ENCODE measurements around the gene DBNL. TPM values are rescaled to one million over a fixed set of nuclear protein-coding genes. Genes with fewer than 3 reads are reported as not detected.

Gene DBNL
- total RNA-seq, 2 experiments from 2014 or later, result 88.5 to 90.6 TPM

DNA sequence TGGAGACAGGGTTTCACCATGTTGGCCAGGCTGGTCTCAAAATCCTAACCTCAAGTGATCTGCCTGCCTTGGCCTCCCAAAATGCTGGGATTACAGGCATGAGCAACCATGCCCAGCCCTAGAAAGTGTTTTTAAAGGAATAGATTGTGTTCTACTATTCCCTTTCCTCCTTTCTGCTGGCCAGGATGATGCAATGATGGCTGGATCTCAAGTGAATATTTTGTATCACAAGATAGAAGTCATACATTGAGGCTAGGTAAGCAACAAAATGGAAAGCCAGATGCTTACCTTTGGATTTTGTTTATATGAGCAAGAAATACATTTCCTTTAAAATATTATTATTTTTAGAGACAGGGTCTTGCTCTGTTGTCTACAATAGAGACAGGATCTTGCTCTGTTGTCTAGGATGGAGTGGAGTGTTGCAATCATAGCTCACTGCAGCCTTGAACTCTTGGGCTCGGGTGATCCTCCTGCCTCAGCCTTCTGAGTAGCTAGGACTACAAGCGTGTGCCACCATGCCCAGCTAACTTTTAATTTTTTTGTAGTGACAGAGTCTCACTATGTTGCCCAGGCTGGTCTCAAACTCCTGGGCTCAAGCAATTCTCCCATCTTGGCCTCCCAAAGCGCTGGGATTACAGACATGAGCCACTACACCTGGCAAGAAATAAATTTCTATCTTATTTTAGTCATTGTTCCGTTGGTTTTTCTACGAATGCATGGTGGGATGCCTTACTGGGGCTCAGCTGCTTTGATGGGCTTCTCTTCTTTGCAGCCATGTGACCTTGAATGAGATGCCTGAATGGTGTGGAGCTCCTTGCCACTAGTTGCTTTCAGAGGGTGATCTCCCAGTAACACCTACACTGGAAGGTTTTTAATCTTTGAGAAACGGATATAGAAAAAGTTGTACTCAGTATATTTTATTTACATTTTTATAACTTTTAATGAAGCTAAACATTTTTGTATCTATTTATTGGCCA is 53.9 kb downstream of the DBNL start:
- DNase-seq (no peak), ATAC-seq (ENCODE audit: poor library complexity) (no peak)
- H3K27ac ChIP-seq (ENCODE audit: low read depth in 1 of 2, low read length in 2 of 2), result no peak overlapping the region
- TF ChIP-seq CTCF (IDR thresholded peaks at IDR 0.05), result no peak
- no peaks in the 10 kb centered on the region for H3K4me1 Mint-ChIP-seq (ENCODE audit: low read depth)
- no peaks in the 10 kb centered on the region for H3K27me3 Mint-ChIP-seq
- no peaks in the 10 kb centered on the region for H3K9me3 ChIP-seq (ENCODE audit: control insufficient read depth in 1 of 2, insufficient read depth in 1 of 2, low read length in 2 of 2)
- intact Hi-C loops (cut with DNase I, micrococcal nuclease), result no loop called here
- no peak overlapping the region for H3K4me3 Mint-ChIP-seq
- no peak overlapping the region for H3K4me3 ChIP-seq (ENCODE audit: low read length)
- H3K36me3 Mint-ChIP-seq (ENCODE audit: low read depth), result no peaks in the 10 kb centered on the region
- H3K9me3 Mint-ChIP-seq, result no peaks in the 10 kb centered on the region
- H3K36me3 ChIP-seq (ENCODE audit: insufficient read depth, low read length), result no peaks in the 10 kb centered on the region
- peaks cover 0 to 1% of the 10 kb centered on the region in 2 experiments for H3K27me3 ChIP-seq (ENCODE audit: control insufficient read depth in 1 of 2, insufficient read depth in 2 of 2, low read length in 2 of 2)
- ChIA-PET CTCF (no interaction called here), POLR2A (no interaction called here)
- H3K4me1 ChIP-seq (ENCODE audit: insufficient read depth, low read length), result peaks cover under 1% of the 10 kb centered on the region
- H3K27ac Mint-ChIP-seq, result no peak overlapping the region

GRCh38 chr7:44099669-44100068 is 55.2 kb downstream of the DBNL start:
- ChIA-PET POLR2A (no interaction called here), CTCF (no interaction called here)
- Histone ChIP-seq H3K4me3 (ENCODE audit: low read length) (no peak overlapping the region), H3K27me3 (ENCODE audit: control insufficient read depth in 1 of 2, insufficient read depth in 2 of 2, low read length in 2 of 2) (peaks cover 0 to 4% of the 10 kb centered on the region in 2 experiments), H3K9me3 (ENCODE audit: control insufficient read depth in 1 of 2, insufficient read depth in 1 of 2, low read length in 2 of 2) (no peaks in the 10 kb centered on the region), H3K4me1 (ENCODE audit: insufficient read depth, low read length) (peaks cover 7% of the 10 kb centered on the region), H3K27ac (ENCODE audit: low read depth in 1 of 2, low read length in 2 of 2) (no peak overlapping the region), H3K36me3 (ENCODE audit: insufficient read depth, low read length) (no peaks in the 10 kb centered on the region)
- Mint-ChIP-seq H3K4me1 (ENCODE audit: low read depth) (no peaks in the 10 kb centered on the region), H3K9me3 (no peaks in the 10 kb centered on the region), H3K27ac (no peak overlapping the region), H3K27me3 (no peaks in the 10 kb centered on the region), H3K4me3 (no peak overlapping the region), H3K36me3 (ENCODE audit: low read depth) (no peaks in the 10 kb centered on the region)
- ATAC-seq (ENCODE audit: poor library complexity) (no peak), DNase-seq (no peak)
- no peak for TF ChIP-seq CTCF (IDR thresholded peaks at IDR 0.05)
- intact Hi-C loops (cut with DNase I, micrococcal nuclease), result no loop called here

DNA sequence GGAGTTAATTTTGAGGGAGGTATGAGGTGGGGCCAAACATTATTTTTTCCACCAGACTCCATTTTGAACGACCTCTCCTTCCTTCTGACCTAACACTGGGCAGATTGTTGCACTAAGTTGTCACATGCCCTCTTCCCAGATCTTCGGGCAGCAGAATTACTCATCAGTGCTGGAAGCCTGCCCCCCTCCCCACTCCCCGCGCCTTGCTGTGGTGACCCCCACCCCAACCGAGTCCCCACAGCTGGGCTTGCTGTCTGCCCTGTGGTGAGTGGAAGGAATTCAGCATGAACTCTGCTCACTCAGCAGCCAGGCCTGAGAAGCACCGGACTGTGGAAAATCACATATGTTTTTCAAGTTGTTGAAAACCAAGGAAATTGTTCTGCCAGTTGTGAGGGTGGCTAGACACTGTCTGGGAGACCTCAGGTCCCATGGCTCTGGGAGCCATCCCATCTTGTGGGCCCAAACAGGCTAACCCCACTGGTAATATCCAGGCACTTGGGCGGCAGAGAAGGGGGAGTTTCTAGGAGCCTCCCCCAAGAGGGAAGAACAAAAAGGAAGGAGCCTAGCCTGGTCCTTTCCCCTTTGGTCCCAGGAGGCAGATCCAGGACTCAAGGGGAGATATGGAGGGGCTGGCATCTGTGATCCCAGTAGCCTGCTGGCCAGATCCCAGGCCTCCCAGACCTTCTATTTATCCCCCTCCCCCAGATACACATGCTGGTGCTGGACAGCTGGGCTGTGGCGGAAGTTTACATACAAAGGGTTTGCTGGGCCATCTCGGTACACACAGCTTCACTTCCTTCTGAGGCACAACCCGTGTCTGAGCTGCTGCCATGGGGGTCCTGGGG is 56.2 kb downstream of the DBNL start:
- no peaks in the 10 kb centered on the region for H3K36me3 ChIP-seq (ENCODE audit: insufficient read depth, low read length)
- no peaks in the 10 kb centered on the region for H3K36me3 Mint-ChIP-seq (ENCODE audit: low read depth)
- H3K4me3 Mint-ChIP-seq, result no peak overlapping the region
- DNase-seq, result no peak
- no peak overlapping the region for H3K27ac ChIP-seq (ENCODE audit: low read depth in 1 of 2, low read length in 2 of 2)
- H3K27me3 ChIP-seq (ENCODE audit: control insufficient read depth in 1 of 2, insufficient read depth in 2 of 2, low read length in 2 of 2), result peaks cover 0 to 6% of the 10 kb centered on the region in 2 experiments
- H3K9me3 ChIP-seq (ENCODE audit: control insufficient read depth in 1 of 2, insufficient read depth in 1 of 2, low read length in 2 of 2), result peaks cover 0 to 3% of the 10 kb centered on the region in 2 experiments
- no peaks in the 10 kb centered on the region for H3K9me3 Mint-ChIP-seq
- no peak for ATAC-seq (ENCODE audit: poor library complexity)
- H3K27ac Mint-ChIP-seq, result no peak overlapping the region
- peaks cover 9% of the 10 kb centered on the region for H3K4me1 Mint-ChIP-seq (ENCODE audit: low read depth)
- intact Hi-C loops (cut with DNase I, micrococcal nuclease), result no loop called here
- POLR2A ChIA-PET, result no interaction called here
- H3K27me3 Mint-ChIP-seq, result peaks cover 1% of the 10 kb centered on the region
- H3K4me3 ChIP-seq (ENCODE audit: low read length), result no peak overlapping the region
- peaks cover 17% of the 10 kb centered on the region for H3K4me1 ChIP-seq (ENCODE audit: insufficient read depth, low read length)
- CTCF ChIA-PET, result no interaction called here
- no peak for TF ChIP-seq CTCF (IDR thresholded peaks at IDR 0.05)
